Stimulated activated CD4-positive, alpha-beta T cell treated with anti-CD3 and anti-CD28 coated beads, Interleukin-15, amount 100 ng/mL, for 1 hour (primary cell): Measurements from ENCODE around the gene EDDM13.
"Not testable (repeated sequence)": the region's sequence is repeated elsewhere in the genome, so short reads cannot be mapped to it uniquely, and the experiment has no call there.

Experiments
- DNase-seq, 2 donors: peaks; one replicate each; pipeline ENCODE4 v3.0.0-alpha.2; 2020; ENCODE audit warnings: low read depth in 1 of 2, low spot score in 1 of 2

The EDDM13 gene

GRCh38 chr19:56295531-56296455 lies 23.2 kb downstream of the EDDM13 start:
- DNase-seq: no peak

GRCh38 chr19:56297010-56297409 lies 24.5 kb downstream of the EDDM13 start:
- no peak for DNase-seq

GRCh38 chr19:56299688-56300087 lies 27.1 kb downstream of the EDDM13 start:
- DNase-seq: no peak

- DNase-seq: no peak
Observed at GRCh38 chr19:56301155-56301554, 28.6 kb downstream of the EDDM13 start.

- no peak for DNase-seq
Observed at GRCh38 chr19:56301886-56302620, 29.5 kb downstream of the EDDM13 start.

GRCh38 chr19:56304243-56304642 lies 31.7 kb downstream of the EDDM13 start:
- no peak for DNase-seq

- no peak for DNase-seq
Observed at GRCh38 chr19:56306016-56306415, 33.5 kb downstream of the EDDM13 start.

- not testable (repeated sequence) for DNase-seq
Observed at GRCh38 chr19:56307062-56307461, 34.5 kb downstream of the EDDM13 start.

GRCh38 chr19:56308792-56309191 lies 36.2 kb downstream of the EDDM13 start:
- DNase-seq: no peak

- DNase-seq: peak; percentile 12 to 30
Observed at GRCh38 chr19:56309511-56310185, 37.1 kb downstream of the EDDM13 start.

GRCh38 chr19:56310462-56310861 lies 37.9 kb downstream of the EDDM13 start:
- DNase-seq: no peak

GRCh38 chr19:56312342-56312741 lies 39.8 kb downstream of the EDDM13 start:
- no peak for DNase-seq

- no peak for DNase-seq
Observed at GRCh38 chr19:56312787-56313657, 40.5 kb downstream of the EDDM13 start.

- DNase-seq: no peak
Observed at GRCh38 chr19:56314018-56314380, 41.5 kb downstream of the EDDM13 start.

GRCh38 chr19:56314381-56315076 lies 42.0 kb downstream of the EDDM13 start, which contains the start of gene ZSCAN5A:
TSS of gene ZSCAN5A (minus strand) at chr19:56314839. CDS start at chr19:56225046, 89,793 bp downstream.
- DNase-seq: peak; percentile 96 to 98

- DNase-seq: peak; percentile 73 to 80
Observed at GRCh38 chr19:56315077-56315828, 42.7 kb downstream of the EDDM13 start.

- no peak for DNase-seq
Observed at GRCh38 chr19:56316728-56317127, 44.2 kb downstream of the EDDM13 start.

- DNase-seq: no peak
Observed at GRCh38 chr19:56317749-56318148, 45.2 kb downstream of the EDDM13 start.

GRCh38 chr19:56319991-56320390 lies 47.4 kb downstream of the EDDM13 start:
- DNase-seq: no peak
